Neural progenitor cell (in vitro differentiated cells): ENCODE results near the gene GLTP. TPM values are rescaled to one million over a fixed set of nuclear protein-coding genes. Genes with fewer than 3 reads are reported as not detected.

Experiments used
- DNase-seq: peaks from one replicate; pipeline ENCODE4 v3.0.0-alpha.2; 2016; ENCODE audit warnings: low spot score
- H2AFZ ChIP-seq: fragments of 200-600 bp; sonication (generic); replicated peaks from 2 replicates; pipeline ENCODE4 v1.6.1; 2016; ENCODE audit warnings: antibody characterized with exemption
- H3F3A ChIP-seq: fragments of 200-600 bp; sonication (generic); 2 replicates; pipeline ENCODE4 v1.6.1; 2016; ENCODE audit warnings: antibody characterized with exemption, low read depth
- H3K27ac ChIP-seq: fragments of 200-600 bp; sonication (generic); 2 replicates; pipeline ENCODE4 v1.5.1; 2016; ENCODE audit warnings: mild to moderate bottlenecking
- H3K27me3 ChIP-seq: fragments of 200-600 bp; sonication (generic); 2 replicates; pipeline ENCODE4 v1.6.1; 2016; ENCODE audit warnings: mild to moderate bottlenecking, moderate library complexity
- H3K36me3 ChIP-seq: fragments of 200-600 bp; sonication (generic); 2 replicates; pipeline ENCODE4 v1.5.1; 2016
- H3K4me1 ChIP-seq: fragments of 200-600 bp; sonication (generic); 2 replicates; pipeline ENCODE4 v1.6.1; 2016; ENCODE audit warnings: mixed run types
- H3K4me2 ChIP-seq: fragments of 200-600 bp; sonication (generic); 2 replicates; pipeline ENCODE4 v1.6.1; 2016
- H3K4me3 ChIP-seq: fragments of 200-600 bp; sonication (generic); 2 replicates; pipeline ENCODE4 v1.5.1; 2016
- H3K79me2 ChIP-seq: fragments of 200-600 bp; sonication (generic); 2 replicates; pipeline ENCODE4 v1.6.1; 2016; ENCODE audit warnings: low read depth
- H3K9ac ChIP-seq: fragments of 200-600 bp; sonication (generic); 2 replicates; pipeline ENCODE4 v1.6.1; 2016
- H3K9me3 ChIP-seq: fragments of 200-600 bp; sonication (generic); 2 replicates; pipeline ENCODE4 v1.5.1; 2016; ENCODE audit warnings: low read depth
- H4K20me1 ChIP-seq: fragments of 200-600 bp; sonication (generic); 2 replicates; pipeline ENCODE4 v1.6.1; 2016; ENCODE audit warnings: low read depth
- H3K27ac Mint-ChIP-seq: 3 replicates; pipeline ENCODE4 v1.8.0; 2021; ENCODE audit warnings: mixed read lengths
- H3K27me3 Mint-ChIP-seq: 2 replicates; pipeline ENCODE4 v1.8.0; 2022; ENCODE audit warnings: low read depth, mild to moderate bottlenecking, inconsistent platforms, moderate library complexity, mixed read lengths; ENCODE audit not compliant: insufficient read depth
- H3K36me3 Mint-ChIP-seq: 3 replicates; pipeline ENCODE4 v1.8.0; 2021; ENCODE audit warnings: mixed read lengths
- H3K4me1 Mint-ChIP-seq: 3 replicates; pipeline ENCODE4 v1.8.0; 2021; ENCODE audit warnings: mixed read lengths
- H3K4me3 Mint-ChIP-seq: 3 replicates; pipeline ENCODE4 v1.8.0; 2021; ENCODE audit warnings: mild to moderate bottlenecking, moderate library complexity, mixed read lengths
- H3K9me3 Mint-ChIP-seq: 3 replicates; pipeline ENCODE4 v1.8.0; 2020; ENCODE audit warnings: mixed read lengths
- CTCF ChIP-seq: fragments of 200-600 bp; sonication (generic); IDR thresholded peaks from 2 replicates; pipeline ENCODE4 v1.5.1; 2017; ENCODE audit warnings: antibody characterized with exemption, mild to moderate bottlenecking
- EZH2 ChIP-seq: fragments of 200-600 bp; sonication (generic); IDR thresholded peaks from 2 replicates; pipeline ENCODE4 v1.6.1; 2017; ENCODE audit warnings: antibody characterized with exemption, mild to moderate bottlenecking, moderate library complexity
- EZH2phosphoT487 ChIP-seq: fragments of 200-600 bp; sonication (generic); IDR thresholded peaks from 2 replicates; pipeline ENCODE4 v1.6.1; 2017; ENCODE audit warnings: antibody characterized with exemption
- total RNA-seq: library from RNA; depleted of rRNA; stranded (reverse); fragments of >200 nt; gene quantifications from 2 replicates; pipeline ENCODE4 v1.2.3, GENCODE V29; 2015; ENCODE audit warnings: low replicate concordance

Gene GLTP
- total RNA-seq, 1 donor from 2014 or later, result 24.0 TPM

GRCh38 chr12:109814600-109815150, 65.7 kb downstream of the GLTP start:
- H3K9me3 Mint-ChIP-seq, result no peaks in the 10 kb centered on the region
- DNase-seq, result no peak
- peaks cover 2% of the 10 kb centered on the region for H3K4me1 Mint-ChIP-seq
- H3K36me3 ChIP-seq, result no peaks in the 10 kb centered on the region
- H2AFZ ChIP-seq, result no peak overlapping the region
- H3K27me3 Mint-ChIP-seq, result peaks cover 11% of the 10 kb centered on the region
- no peak overlapping the region for H3K4me3 ChIP-seq
- H3K36me3 Mint-ChIP-seq, result no peaks in the 10 kb centered on the region
- H3K4me1 ChIP-seq, result peaks cover 5% of the 10 kb centered on the region
- no peaks in the 10 kb centered on the region for H3K27me3 ChIP-seq
- no peak overlapping the region for H3K4me3 Mint-ChIP-seq
- no peak for TF ChIP-seq CTCF
- no peak for TF ChIP-seq EZH2
- TF ChIP-seq EZH2phosphoT487, result no peak
- no peaks in the 10 kb centered on the region for H3K9me3 ChIP-seq
- H3K79me2 ChIP-seq, result no peaks in the 10 kb centered on the region
- H3K4me2 ChIP-seq, result no peak overlapping the region
- peaks cover 3% of the 10 kb centered on the region for H3F3A ChIP-seq
- H3K9ac ChIP-seq, result no peak overlapping the region
- H3K27ac Mint-ChIP-seq, result no peak overlapping the region
- H3K27ac ChIP-seq, result no peak overlapping the region
- no peaks in the 10 kb centered on the region for H4K20me1 ChIP-seq

- H3K9ac ChIP-seq, result no peak overlapping the region
- H3K4me1 Mint-ChIP-seq, result peaks cover 2% of the 10 kb centered on the region
- H2AFZ ChIP-seq, result no peak overlapping the region
- peaks cover 5% of the 10 kb centered on the region for H3K4me1 ChIP-seq
- H3K79me2 ChIP-seq, result no peaks in the 10 kb centered on the region
- no peak overlapping the region for H3K4me3 ChIP-seq
- no peaks in the 10 kb centered on the region for H3K27me3 ChIP-seq
- H3K27me3 Mint-ChIP-seq, result peaks cover 11% of the 10 kb centered on the region
- H3K9me3 Mint-ChIP-seq, result no peaks in the 10 kb centered on the region
- H3K36me3 Mint-ChIP-seq, result no peaks in the 10 kb centered on the region
- H3K27ac Mint-ChIP-seq, result no peak overlapping the region
- H3K4me3 Mint-ChIP-seq, result no peak overlapping the region
- no peaks in the 10 kb centered on the region for H3K36me3 ChIP-seq
- no peaks in the 10 kb centered on the region for H3K9me3 ChIP-seq
- H3K27ac ChIP-seq, result no peak overlapping the region
- DNase-seq, result no peak
- H3K4me2 ChIP-seq, result no peak overlapping the region
- TF ChIP-seq CTCF, result no peak
- no peak for TF ChIP-seq EZH2phosphoT487
- no peak for TF ChIP-seq EZH2
- H3F3A ChIP-seq, result peaks cover 2% of the 10 kb centered on the region
- no peaks in the 10 kb centered on the region for H4K20me1 ChIP-seq
Measured at GRCh38 chr12:109813810-109814416, 66.4 kb downstream of the GLTP start.

- Histone ChIP-seq H3K9me3 (no peaks in the 10 kb centered on the region), H3K9ac (no peak overlapping the region), H2AFZ (no peak overlapping the region), H4K20me1 (no peaks in the 10 kb centered on the region), H3K79me2 (no peaks in the 10 kb centered on the region), H3F3A (no peaks in the 10 kb centered on the region), H3K4me2 (no peak overlapping the region), H3K4me1 (peaks cover 5% of the 10 kb centered on the region), H3K36me3 (no peaks in the 10 kb centered on the region), H3K27me3 (no peaks in the 10 kb centered on the region), H3K4me3 (no peak overlapping the region), H3K27ac (peak overlapping the region; percentile 54)
- H3K4me3 Mint-ChIP-seq, result no peak overlapping the region
- DNase-seq, result no peak
- peak overlapping the region; percentile 78 for H3K27ac Mint-ChIP-seq
- H3K36me3 Mint-ChIP-seq, result no peaks in the 10 kb centered on the region
- peaks cover 2% of the 10 kb centered on the region for H3K4me1 Mint-ChIP-seq
- no peaks in the 10 kb centered on the region for H3K9me3 Mint-ChIP-seq
- TF ChIP-seq EZH2, result no peak
- peak; percentile 34 for TF ChIP-seq CTCF
- peaks cover 6% of the 10 kb centered on the region for H3K27me3 Mint-ChIP-seq
Measured at GRCh38 chr12:109811624-109811995, 68.7 kb downstream of the GLTP start.
